Superior temporal gyrus (tissue), 1 donor: ENCODE data around the gene CLCN4.

Experiments
- DNase-seq: peaks from one replicate; pipeline ENCODE4 v3.0.0-alpha.2; 2016; ENCODE audit errors: extremely low spot score

The CLCN4 gene

DNA sequence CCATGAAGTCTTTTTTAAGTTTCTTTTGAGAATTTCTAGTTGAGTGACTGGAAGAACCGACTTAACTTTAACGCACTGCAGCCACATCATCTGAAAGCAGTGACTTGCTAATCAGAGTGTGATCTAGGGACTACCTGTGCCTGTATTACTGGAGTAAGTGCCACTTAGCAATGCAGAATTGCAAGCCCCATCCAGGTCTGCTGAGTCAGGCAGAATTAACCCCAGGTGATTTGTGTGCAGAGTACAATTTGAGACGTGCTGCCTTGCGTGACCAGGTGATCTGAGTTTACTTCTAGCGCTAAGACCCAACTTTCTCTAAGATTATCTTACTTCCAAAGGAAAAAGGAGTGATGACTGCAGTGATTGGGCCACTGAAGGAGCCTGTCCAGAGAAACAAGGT lies 85.3 kb downstream of the CLCN4 start:
- DNase-seq: no peak

DNA sequence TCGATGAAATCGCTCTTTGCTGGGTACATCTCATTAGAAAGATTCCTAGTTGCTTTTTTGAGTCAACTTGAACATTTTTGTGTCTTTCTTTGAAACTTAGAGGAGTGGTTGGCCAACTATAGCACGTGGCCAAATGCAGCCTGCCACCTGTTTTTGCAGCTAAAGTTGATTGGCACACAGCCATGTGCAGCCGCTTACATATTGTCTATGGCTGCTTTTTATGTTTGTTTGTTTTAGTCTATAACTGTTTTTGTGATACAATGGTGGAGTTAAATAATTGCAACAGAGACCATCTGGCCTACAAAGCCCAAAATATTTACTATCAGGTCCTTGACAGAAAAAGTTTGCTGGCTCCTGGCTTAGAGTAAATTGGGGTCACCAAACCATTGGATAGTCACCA lies 86.3 kb downstream of the CLCN4 start:
- no peak for DNase-seq

- no peak for DNase-seq
Observed at GRCh38 chrX:10244915-10245622, 88.3 kb downstream of the CLCN4 start.

DNA sequence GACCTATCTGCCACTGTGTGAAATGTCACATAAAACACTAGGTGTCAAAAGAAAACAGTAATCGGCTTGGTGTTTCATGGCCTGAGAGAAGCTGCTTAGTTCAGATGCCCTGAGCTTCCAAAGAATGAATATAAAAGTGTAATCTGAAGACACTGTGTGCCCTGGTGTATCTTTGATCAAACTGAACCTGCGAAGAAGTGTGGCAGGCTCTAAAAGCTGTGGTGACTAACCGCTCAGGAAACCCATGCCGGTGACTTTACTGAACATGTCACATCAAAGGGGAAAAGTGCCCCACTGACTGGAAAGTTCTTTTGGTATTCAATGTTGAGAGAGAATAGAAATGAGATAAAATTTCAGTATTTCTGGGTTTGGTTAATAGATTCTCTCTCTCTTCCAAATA lies 89.1 kb downstream of the CLCN4 start:
- DNase-seq: no peak

- DNase-seq: no peak
Observed at GRCh38 chrX:10246297-10246696, 89.5 kb downstream of the CLCN4 start.

GRCh38 chrX:10246846-10247245 lies 90.1 kb downstream of the CLCN4 start:
- DNase-seq: no peak

DNA sequence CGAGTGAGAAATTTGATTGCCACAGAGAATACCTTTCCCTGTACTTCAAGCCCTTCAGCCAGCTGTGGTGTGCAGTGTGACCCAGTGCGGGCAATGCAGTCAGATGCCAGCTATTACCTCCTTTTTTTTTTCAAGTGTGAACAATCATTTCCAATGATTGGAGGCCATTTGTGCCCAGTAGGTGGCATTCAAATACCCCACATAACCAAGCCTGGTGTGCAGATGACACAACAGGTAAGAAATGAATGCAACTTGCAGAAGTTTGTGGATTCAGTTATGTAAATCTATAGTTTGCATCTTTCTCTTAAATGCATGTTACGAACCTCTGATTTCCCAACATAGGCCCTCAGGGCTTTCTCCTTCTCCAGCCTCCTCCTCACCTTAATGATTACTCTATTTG lies 98.0 kb downstream of the CLCN4 start:
- no peak for DNase-seq

- DNase-seq: no peak
Observed at GRCh38 chrX:10259716-10260115, 102.9 kb downstream of the CLCN4 start.

- DNase-seq: no peak
Observed at GRCh38 chrX:10265775-10266174, 109.0 kb downstream of the CLCN4 start.

GRCh38 chrX:10278716-10279115 lies 121.9 kb downstream of the CLCN4 start:
- DNase-seq: no peak

- DNase-seq: no peak
Observed at GRCh38 chrX:10280071-10280470, 123.3 kb downstream of the CLCN4 start.

GRCh38 chrX:10282490-10282889 lies 125.7 kb downstream of the CLCN4 start:
- no peak for DNase-seq

DNA sequence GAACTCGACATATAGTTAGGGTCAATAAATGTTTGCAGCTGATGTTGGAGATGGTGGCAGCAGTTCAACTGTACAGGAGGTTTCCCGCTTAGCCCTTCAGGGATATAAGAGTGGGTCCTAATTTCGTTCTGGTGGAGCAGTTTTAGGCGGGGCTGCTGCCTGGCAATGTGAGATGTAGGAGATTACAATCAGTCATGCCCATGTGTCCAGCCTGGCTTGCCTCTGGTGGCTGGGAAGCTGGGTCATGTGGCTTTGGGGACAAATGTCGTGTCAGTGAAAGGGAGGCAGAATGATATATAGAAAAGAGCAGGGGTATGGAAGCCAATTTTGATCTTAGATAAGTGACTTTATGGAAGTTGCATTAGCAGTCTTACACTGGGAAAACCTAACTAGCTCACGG lies 129.4 kb downstream of the CLCN4 start:
- DNase-seq: no peak
